Erythroblast (primary cell): ENCODE data around the gene MAB21L1.

Experiments
- GATA1 ChIP-seq: IDR thresholded peaks from 2 replicates; pipeline ENCODE4 v1.6.1; 2011; ENCODE audit warnings: low read depth, mild to moderate bottlenecking, control low read depth, low read length, moderate library complexity
- POLR2A ChIP-seq: IDR thresholded peaks from 2 replicates; pipeline ENCODE4 v1.6.1; 2011; ENCODE audit warnings: mild to moderate bottlenecking, low read length

GRCh38 chr13:35469806-35470525 lies 6.5 kb downstream of the MAB21L1 start:
- TF ChIP-seq POLR2A, result no peak
- no peak for TF ChIP-seq GATA1
